GM19099 (cell line): ENCODE results near the gene CDC42EP5.

Experiments used
- POLR2A ChIP-seq: IDR thresholded peaks from 3 replicates; pipeline ENCODE4 v1.6.1; 2011; ENCODE audit warnings: low read depth; ENCODE audit not compliant: insufficient read length; ENCODE audit errors: extremely low read depth

The CDC42EP5 gene

DNA sequence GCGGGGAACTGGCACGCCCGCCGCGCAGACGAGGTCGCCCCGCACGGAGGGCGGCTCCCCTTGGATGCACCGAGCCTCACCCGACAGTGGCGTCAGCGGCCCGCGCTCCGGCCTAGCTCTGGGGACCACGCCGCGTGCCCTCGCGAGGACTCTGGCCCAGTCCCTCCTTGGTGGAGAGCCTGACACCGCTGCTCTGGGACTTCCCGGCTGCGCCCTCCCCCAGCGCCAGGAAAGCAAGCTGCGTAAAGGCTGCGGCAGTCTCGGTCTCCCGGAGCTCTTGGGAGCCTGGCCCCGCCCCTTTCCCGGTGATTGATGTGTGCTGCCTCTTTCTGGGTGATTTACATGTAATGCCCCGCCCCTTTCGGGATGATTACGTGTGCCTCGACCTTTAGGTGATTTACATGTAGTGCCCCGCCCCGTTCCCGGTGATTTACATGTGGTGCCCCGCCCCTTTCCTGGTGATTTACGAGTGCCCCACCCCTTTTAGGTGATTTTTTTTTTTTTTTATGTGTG, 9.5 kb downstream of the CDC42EP5 start, which contains the start of gene LENG9:
TSS of gene LENG9 (minus strand) at position 248 of the 513 bp plus-strand sequence. CDS start 252 bp downstream, outside the sequence.
- peak; percentile 79 for TF ChIP-seq POLR2A

DNA sequence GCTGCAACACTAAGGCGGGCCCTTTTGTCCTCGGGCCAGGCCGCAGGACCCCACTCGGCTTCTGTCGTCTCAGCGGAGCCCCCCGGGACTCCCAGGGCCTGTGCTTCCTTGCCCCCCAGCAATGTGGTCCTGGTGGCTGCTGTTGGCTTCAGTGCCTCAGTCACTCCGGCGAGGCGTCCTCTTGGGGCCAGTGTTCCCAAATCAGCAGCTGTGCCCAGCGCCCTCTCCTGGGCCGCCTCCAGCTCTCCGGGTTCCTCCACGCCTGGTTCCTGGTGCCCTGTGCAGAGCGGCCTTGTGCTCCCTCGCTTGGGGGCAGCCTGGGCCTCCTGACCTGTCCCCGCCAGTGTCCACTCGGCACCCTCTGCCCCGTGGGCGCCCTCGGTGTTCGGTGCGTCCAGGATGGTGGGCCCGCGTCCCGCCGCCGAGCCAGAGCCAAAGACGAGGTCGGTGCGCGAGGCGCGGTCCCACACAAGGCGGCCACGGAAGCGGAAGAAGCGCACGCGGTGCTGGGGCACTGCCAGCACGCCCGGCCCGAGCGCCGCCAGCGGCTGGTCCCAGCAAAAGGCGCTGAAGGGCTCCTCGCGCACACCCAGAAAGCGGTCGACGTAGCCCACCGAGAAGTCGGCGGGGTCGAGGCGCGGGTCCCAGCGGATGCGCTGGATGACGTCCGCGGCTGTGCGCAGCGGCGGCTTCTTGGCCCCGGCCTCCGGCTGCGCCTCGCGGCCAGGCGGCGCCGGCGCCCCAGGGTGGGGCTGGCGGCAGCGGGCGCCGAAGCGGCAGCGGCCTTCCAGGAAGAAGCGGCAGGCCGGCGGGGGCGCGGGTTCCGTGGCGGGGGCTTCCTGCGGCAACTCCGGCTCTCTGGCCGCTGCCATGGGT, 10.2 kb downstream of the CDC42EP5 start:
- no peak for TF ChIP-seq POLR2A

DNA sequence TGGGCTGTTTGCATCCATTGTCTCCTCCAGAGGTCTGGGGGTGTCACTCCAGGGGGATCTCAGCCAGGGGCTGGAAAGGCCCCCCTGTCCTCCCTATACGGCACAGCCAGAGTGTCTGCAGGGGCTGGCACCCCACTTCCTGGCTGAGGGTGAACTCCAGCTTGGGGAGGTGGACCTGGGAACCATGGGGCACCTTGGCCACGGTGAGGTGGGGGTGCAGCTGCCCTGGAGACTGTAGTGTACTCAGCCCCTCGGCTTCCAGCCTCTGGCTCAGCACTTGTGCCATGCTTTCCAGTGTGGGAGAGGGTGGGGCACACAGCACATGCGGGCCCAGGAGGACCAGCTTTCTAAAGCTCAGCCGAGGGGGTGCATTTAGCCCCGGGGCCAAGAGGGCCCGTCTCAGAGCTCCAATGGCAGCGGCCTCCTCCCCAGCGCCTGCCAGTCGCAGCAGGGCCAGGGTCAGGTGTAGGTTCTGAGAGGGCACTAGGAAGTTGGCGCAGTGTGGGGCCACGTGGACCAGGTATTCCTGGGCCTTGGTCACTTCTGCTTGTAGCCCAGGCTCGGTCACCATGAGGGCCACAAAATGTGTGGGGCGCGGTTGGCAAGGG, 10.9 kb downstream of the CDC42EP5 start:
- no peak for TF ChIP-seq POLR2A

DNA sequence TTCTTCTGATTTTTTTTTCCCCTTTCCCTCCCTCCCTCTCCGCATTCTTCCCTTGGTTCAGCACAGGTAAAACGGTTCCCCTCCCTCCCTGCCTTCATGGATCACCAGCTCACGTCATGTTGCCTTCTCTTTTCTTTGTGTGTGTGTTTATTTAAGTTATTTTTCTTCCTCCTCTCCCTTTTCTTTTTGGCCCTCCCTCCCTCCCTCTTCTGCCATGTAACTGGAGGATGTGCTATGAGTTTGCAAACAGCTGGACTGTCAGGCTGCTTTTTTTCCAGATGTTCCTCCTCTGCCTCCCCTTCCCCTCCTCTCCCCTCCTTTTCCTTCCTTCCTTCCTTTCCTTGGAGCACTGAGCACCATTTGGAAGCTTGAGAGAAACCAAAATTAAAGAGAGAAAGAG, 11.5 kb downstream of the CDC42EP5 start:
- no peak for TF ChIP-seq POLR2A

DNA sequence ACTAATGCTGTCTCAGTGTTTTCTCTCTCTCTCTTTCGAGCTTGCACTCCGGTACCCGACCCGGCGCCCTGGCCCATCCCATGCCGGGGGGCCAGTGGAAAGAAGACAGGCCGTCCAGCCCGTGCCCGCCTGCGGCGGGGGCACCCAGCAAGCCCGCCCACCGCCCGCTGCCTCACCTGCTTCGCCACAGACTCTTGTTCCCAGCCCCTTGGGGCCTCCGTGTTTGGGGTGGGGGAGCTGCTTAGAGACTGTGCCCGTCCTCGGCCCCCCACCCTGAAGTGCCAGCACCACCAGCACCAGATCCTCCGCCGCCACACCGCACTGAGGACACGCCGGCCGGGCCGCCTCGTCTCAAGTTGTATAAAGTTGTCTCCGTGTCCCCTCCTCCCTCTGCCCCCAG, 11.9 kb downstream of the CDC42EP5 start:
- no peak for TF ChIP-seq POLR2A

DNA sequence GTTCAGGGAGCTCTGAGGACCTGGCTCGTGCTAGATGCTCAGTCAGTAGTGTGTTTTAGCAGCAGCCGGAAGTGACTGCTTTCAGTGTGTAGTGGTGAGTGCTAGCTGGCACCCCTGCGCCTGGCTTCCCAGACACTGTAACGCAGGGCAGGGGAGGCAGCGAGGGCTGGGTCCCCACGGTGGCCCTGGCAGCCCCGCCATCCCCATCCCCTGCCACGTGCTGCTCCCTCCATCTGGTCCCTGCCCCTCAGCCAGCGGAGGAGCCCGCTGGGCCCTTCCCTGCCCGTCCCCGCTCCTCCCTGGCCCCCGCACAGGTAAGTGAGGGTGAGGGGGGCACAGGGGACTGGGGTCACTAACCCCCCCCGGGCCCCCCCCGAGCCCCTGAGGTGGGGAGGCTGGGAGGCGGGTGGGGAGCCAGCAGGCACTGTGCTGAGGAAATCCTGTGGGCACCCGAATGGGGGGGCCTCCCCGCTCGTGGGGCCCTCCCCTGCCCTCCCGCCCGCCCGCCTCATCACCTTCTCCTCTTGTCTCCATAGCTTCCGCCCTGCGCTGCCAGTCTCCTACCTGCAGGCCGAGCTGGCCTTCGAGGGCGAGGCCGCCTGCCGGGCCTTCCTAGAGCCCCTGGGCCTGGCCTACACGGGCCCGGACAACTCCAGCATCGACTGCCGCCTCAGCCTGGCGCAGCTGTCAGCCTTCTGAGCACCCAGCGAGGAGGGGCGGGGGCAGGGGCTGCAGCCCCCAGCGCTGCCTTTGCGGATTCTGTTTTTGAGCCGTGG, 12.7 kb downstream of the CDC42EP5 start:
- no peak for TF ChIP-seq POLR2A

DNA sequence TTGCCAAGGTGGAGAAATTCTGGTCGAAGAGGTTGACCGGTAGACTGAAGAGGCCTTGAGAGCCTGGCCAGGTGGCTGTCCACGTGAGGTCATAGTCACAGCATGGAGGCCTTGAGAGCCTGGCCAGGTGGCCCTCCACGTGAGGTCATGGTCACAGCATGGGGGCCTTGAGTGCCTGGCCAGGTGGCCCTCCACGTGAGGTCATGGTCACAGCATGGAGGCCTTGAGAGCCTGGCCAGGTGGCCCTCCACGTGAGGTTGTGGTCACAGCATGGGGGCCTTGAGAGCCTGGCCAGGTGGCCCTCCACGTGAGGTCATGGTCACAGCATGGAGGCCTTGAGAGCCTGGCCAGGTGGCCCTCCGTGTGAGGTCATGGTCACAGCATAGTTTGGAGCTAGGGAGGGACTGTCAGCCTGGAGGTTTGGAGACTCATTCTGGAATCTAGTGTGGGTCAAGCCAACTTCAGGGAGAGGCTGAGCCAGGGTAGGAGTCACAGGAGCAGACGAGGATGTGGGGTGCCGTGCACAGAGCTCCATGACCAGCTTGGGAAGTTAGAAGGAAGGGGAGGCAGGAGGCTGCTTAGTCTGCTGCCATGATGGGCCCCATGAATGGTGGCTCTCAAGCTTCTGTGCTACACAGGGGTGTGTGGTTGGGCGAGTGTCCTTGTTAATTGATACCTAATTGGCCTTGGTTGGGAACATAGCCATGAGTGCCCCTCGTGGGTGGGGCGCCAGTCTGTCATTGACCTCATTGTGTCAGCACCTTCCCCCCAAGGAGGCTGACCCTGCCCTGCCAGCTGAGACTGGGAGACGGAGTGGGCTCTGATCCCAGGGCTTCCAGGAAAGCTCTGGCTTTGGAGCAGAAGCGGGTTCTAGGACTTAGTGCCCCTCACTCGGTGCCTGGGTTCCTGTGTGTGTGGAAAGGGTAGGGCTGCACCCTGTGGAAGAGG, 13.5 kb downstream of the CDC42EP5 start:
- no peak for TF ChIP-seq POLR2A

DNA sequence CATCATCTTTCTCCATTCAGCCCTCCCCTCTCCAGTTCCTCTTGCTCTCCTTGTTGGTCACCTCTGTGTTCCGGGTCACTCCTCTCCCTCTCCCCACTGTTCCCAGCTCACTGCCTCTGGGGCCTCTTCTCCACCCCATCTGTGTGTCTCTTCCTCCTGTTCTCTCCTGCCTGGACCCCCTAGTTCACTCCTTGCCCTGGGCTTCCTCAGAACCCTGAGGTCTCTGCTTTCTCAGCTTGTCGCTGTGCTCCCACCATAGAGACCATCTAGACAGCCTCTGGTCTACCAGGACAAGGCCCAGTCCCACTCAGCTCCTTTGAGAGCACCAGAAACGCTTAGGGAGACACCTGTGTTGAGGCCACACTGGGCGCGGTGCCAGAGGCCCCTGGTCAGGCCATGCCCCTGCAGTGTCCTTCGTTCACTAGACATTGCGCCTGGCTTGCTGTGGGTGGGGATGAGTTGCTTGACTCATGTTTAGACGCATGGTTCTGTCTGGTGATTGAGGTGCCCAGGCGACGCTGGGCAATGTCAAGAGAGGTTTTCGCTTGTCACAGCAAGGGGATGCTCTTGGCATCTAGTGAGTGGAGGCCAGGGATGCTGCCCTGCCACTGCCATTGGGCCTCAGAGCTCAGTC, 14.3 kb downstream of the CDC42EP5 start:
- no peak for TF ChIP-seq POLR2A

DNA sequence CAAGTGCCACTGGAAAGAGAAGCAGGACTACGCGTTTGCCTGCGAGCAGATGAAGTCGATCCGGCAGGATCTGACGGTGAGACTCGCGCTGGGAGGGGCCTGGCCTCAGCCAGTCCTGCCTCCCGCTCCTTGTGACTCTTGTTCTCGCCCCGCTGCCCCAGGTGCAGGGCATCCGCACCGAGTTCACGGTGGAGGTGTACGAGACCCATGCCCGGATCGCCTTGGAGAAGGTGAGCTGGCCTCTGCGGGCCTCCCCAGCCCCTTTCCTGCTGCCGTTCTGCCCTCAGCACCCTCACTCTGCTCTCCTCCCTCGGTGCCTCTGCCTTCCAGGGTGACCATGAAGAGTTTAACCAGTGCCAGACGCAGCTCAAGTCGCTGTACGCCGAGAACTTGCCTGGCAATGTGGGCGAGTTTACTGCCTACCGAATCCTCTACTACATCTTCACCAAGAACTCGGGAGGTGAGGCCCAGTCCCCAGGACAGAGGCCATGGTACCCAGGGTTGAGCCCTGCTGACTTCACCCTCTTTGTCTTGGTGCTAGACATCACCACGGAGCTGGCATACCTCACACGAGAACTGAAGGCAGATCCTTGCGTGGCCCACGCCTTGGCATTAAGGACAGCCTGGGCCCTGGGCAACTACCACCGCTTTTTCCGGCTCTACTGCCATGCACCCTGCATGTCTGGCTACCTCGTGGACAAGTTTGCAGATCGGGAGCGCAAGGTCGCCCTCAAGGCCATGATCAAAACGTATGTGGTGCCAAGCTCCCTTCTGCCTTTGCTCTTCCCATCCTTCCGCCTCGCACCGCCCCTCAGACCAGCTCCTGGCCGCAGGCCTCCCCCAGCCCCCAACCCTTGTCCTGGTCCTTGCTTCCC, 15.1 kb downstream of the CDC42EP5 start:
- TF ChIP-seq POLR2A = no peak

DNA sequence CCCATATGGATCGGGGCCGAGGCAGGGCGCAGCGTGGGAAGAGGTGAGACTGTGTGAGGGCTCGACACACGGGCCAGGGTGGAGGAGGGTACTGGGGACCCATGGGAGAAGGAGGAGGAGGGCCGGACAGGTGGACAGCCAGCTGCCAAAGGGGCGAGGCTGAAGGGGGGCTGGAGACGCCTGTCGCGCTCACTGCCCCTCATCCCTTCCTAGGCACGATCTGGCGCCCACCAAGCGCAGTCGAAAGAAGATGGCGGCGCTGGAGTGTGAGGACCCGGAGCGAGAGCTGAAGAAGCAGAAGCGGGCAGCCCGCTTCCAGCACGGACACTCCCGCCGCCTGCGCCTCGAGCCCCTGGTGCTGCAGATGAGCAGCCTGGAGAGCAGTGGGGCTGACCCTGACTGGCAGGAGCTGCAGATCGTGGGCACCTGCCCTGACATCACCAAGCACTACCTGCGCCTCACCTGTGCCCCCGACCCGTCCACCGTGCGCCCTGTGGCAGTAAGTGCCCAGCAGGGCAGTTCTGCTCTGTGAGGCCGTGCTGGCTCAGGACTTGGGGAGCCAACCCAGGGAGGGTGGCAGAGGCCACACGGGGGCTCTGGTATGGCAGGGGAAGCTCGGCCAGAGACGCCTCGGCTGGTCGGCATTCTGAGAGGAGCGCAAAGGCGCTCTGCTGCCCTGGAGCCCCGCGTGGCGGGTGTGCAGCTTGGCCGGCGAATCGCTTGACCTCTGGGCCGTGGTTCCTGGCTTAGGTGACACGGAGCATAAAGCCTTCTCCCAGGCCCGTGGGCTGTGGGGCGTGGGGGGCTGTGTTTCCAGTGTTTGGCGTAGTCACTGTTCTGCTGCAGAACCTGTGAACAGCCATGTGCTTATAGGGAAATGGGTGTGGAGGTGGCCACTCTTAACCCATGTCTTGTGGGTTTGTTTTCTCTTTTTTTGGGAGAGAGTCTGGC, 16.4 kb downstream of the CDC42EP5 start:
- no peak for TF ChIP-seq POLR2A

DNA sequence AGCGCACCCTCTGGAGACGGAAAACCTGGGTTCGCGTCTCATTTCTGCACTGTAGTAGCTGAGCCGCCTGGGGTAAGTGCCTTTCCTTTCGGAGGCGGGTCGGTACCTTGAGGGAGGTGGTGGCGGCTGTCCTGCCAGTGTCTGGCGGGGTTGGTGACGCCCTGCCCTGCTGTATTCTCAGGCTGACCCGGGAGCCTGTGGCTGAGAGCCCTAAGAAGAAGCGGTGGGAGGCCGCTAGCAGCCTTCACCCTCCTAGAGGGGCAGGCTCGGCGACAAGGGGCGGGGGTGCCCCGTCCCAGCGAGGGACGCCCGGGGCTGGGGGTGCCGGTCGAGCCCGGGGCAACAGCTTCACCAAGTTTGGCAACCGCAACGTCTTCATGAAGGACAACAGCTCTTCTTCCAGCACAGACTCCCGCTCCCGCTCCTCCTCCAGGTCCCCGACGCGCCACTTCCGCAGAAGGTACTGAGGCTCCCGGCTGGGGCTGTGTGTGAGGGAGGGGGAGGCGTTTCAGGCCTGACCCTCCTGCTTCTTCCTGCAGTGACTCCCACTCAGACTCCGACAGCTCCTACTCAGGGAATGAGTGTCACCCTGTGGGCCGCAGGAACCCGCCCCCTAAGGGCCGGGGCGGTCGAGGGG, 17.2 kb downstream of the CDC42EP5 start:
- no peak for TF ChIP-seq POLR2A
